Panc1 (cell line): ENCODE data around the gene SPHK2. TPM values are rescaled to one million over a fixed set of nuclear protein-coding genes. Genes with fewer than 3 reads are reported as not detected.

Experiments
- ATAC-seq: fragments of 200-7000 bp; cut with Tn5 transposase; 2 replicates; pipeline ENCODE4 v1.9.1; 2020; ENCODE audit warnings: mild to moderate bottlenecking, moderate library complexity
- BruUV-seq: library from RNA; stranded (reverse); fragments of 400-500 nt; replicated peaks from 2 replicates; lab custom pipeline; 2021; lab: Mats Ljungman, UMichigan
- CTCF ChIA-PET: fragments of 300-600 bp; sonication (Branson Sonifier 250); formaldehyde crosslinking; loops from one replicate; lab custom pipeline; 2022; ENCODE audit warnings: antibody characterized with exemption; lab: Charles Lee
- POLR2A ChIA-PET: fragments of 300-600 bp; sonication (Branson Sonifier 250); formaldehyde crosslinking; loops from one replicate; lab custom pipeline; 2022; ENCODE audit warnings: antibody characterized with exemption; lab: Charles Lee
- DNase-seq: peaks from one replicate; pipeline ENCODE4 v3.0.0-alpha.2; 2010; ENCODE audit warnings: low read depth, low spot score
- H3K27ac ChIP-seq: 2 replicates; pipeline ENCODE4 v1.5.1; 2011; ENCODE audit warnings: mild to moderate bottlenecking, low read length, inconsistent platforms
- H3K27me3 ChIP-seq: fragments of 200-500 bp; sonication (Bioruptor generic); 2 replicates; pipeline ENCODE4 v1.6.0; 2014; ENCODE audit warnings: low read length, inconsistent platforms; ENCODE audit not compliant: control insufficient read depth, insufficient read depth
- H3K36me3 ChIP-seq: fragments of 200-500 bp; sonication (Bioruptor generic); 2 replicates; pipeline ENCODE4 v1.5.1; 2014; ENCODE audit warnings: inconsistent platforms, mild to moderate bottlenecking, low read length, moderate library complexity; ENCODE audit not compliant: control insufficient read depth, insufficient read depth
- H3K4me1 ChIP-seq: 2 replicates; pipeline ENCODE4 v1.5.1; 2011; ENCODE audit warnings: inconsistent platforms, mild to moderate bottlenecking, low read length, moderate library complexity; ENCODE audit not compliant: control insufficient read depth, insufficient read depth
- H3K4me3 ChIP-seq, 2 experiments: 2 replicates each; pipeline ENCODE4 v1.5.1; 2011 to 2012; ENCODE audit warnings: low read depth in 2 of 2, low read length in 2 of 2, mild to moderate bottlenecking in 2 of 2, inconsistent platforms in 1 of 2, moderate library complexity in 1 of 2
- H3K9me3 ChIP-seq: fragments of 200-500 bp; sonication (Bioruptor generic); 2 replicates; pipeline ENCODE4 v1.5.1; 2014; ENCODE audit warnings: low read depth, mild to moderate bottlenecking, inconsistent platforms, low read length, moderate library complexity; ENCODE audit not compliant: control insufficient read depth, insufficient read depth
- POLR2AphosphoS5 ChIP-seq: IDR thresholded peaks from 2 replicates; pipeline ENCODE4 v1.6.1; 2012; ENCODE audit warnings: mild to moderate bottlenecking, low read depth, low read length, moderate library complexity
- REST ChIP-seq, 2 experiments: IDR thresholded peaks; 2 replicates each; pipeline ENCODE4 v1.6.1; 2011 to 2012; ENCODE audit warnings: low read depth in 2 of 2, control low read depth in 1 of 2, low read length in 1 of 2, mild to moderate bottlenecking in 1 of 2, moderate library complexity in 1 of 2; ENCODE audit not compliant: insufficient read depth in 1 of 2
- SIN3A ChIP-seq: IDR thresholded peaks from 2 replicates; pipeline ENCODE4 v1.6.1; 2012; ENCODE audit warnings: low read depth, mild to moderate bottlenecking, low read length, moderate library complexity, borderline replicate concordance; ENCODE audit not compliant: insufficient read depth
- TCF7L2 ChIP-seq: IDR thresholded peaks from 2 replicates; pipeline ENCODE4 v1.6.1; 2011; ENCODE audit warnings: mild to moderate bottlenecking, low read depth, low read length, inconsistent platforms
- in situ Hi-C: cut with HindIII; loops from 2 replicates; pipeline ENCODE4 v1.10.0; 2016; ENCODE audit warnings: low sequenced_read_pairs, low pct_unique_long_range_greater_than_20kb
- intact Hi-C: fragments of 100-400 bp; cut with micrococcal nuclease; formaldehyde crosslinking; loops from one replicate; pipeline ENCODE4 v1.10.0; 2022; ENCODE audit not compliant: unreplicated experiment
- total RNA-seq: library from RNA; stranded (reverse); gene quantifications from one replicate; pipeline ENCODE4 v1.2.1, GENCODE V29; 2021; ENCODE audit not compliant: unreplicated experiment
- TF ChIP-seq, protein P1 (sequence below): fragments of 450-650 bp; IDR thresholded peaks from 2 replicates; pipeline ENCODE4 v1.5.1; 2017; ENCODE audit warnings: mild to moderate bottlenecking

SPHK2 gene
- total RNA-seq, 1 experiment from 2014 or later: 19.5 TPM

DNA sequence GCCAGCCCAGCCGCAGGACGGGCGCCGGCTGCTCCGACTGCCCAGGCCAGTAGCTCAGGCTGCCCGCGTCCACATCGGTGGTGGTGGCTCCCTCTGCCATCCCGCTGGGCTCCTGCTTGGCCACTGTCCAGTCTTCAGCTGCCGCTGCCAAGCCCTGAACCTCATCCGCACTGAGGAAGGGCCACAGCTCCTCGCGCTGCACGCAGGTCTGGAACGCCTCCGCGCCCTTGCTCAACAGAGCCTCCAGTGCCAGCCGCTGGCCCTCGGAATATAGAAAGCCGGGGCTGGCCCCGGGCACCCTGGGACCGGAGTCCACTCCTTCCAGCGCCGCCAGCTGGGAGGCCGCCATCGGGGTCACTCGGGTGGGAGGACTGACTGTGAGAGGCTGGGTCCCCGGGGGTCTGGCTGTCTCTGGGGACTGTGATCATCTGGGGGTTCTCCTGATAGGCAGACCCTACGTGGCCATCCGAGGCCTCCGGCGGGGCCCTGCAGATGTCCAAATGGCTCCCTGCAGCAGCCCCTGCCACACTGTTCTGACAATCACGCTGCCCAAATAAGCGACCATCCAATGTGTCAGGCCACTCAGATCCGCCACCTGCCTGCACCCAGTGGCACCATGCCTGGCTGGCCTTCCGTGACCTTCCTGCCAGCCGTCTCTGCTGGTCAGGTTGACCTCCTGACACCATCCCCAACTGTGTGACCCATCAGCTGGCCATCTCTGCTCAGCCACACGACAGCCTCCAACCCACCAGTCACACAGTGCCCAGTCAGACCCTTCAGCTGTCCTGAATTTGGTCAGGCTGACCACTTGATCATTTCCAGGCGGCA lies 6.1 kb upstream of the SPHK2 start:
- no peak for TF ChIP-seq SIN3A
- no peak for TF ChIP-seq POLR2AphosphoS5
- no peak for TF ChIP-seq REST (IDR thresholded peaks at IDR 0.05; ENCODE audit: insufficient read depth in 1 of 2, low read depth in 2 of 2, low read length in 1 of 2)
- TF ChIP-seq, protein P1, sequence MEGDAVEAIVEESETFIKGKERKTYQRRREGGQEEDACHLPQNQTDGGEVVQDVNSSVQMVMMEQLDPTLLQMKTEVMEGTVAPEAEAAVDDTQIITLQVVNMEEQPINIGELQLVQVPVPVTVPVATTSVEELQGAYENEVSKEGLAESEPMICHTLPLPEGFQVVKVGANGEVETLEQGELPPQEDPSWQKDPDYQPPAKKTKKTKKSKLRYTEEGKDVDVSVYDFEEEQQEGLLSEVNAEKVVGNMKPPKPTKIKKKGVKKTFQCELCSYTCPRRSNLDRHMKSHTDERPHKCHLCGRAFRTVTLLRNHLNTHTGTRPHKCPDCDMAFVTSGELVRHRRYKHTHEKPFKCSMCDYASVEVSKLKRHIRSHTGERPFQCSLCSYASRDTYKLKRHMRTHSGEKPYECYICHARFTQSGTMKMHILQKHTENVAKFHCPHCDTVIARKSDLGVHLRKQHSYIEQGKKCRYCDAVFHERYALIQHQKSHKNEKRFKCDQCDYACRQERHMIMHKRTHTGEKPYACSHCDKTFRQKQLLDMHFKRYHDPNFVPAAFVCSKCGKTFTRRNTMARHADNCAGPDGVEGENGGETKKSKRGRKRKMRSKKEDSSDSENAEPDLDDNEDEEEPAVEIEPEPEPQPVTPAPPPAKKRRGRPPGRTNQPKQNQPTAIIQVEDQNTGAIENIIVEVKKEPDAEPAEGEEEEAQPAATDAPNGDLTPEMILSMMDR: no peak
- no peak for TF ChIP-seq TCF7L2
- peak; percentile 20 for ATAC-seq
- POLR2A ChIA-PET: no interaction called here
- H3K27ac ChIP-seq: no peak overlapping the region
- peaks cover 4% of the 10 kb centered on the region for H3K36me3 ChIP-seq
- no peaks in the 10 kb centered on the region for H3K27me3 ChIP-seq
- CTCF ChIA-PET: no interaction called here
- no peak for DNase-seq
- no peak overlapping the region for H3K4me3 ChIP-seq
- intact Hi-C loops: no loop called here
- peaks cover 39% of the 10 kb centered on the region for H3K4me1 ChIP-seq
- in situ Hi-C loops: no loop called here
- no peaks in the 10 kb centered on the region for H3K9me3 ChIP-seq
- no TSS peak for BruUV-seq

DNA sequence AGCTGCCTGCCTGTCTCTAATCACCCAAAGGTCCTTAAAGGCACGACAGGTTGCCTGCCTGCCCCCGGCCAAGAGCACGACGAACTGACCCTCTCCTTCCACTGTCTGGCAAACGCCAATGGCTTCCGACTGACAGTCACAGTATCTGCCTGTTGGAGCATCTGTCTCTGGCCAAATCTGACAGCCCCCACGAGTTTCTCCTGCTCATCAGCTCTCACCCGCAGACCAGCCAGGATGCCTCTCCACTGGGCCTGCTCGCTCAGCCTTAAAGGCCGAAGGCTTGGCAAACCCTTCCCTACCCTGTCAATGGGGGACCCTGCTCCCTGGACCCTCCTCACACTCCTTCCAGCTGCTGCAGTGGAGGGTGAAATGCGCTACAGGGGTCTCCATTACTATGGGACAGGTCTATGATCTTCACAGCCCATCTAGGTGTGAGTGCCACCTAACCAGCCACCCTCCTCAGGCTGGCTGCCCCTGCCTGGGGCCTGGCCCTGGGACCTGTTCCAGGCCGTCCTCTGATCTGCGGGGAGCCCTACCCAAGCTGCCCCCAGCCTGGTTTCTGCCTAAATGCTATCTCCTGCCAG lies 5.4 kb upstream of the SPHK2 start:
- no TSS peak for BruUV-seq
- in situ Hi-C loops: no loop called here
- intact Hi-C loops: no loop called here
- peaks cover 11% of the 10 kb centered on the region for H3K36me3 ChIP-seq
- POLR2A ChIA-PET: no interaction called here
- H3K4me3 ChIP-seq: no peak overlapping the region
- CTCF ChIA-PET: no interaction called here
- H3K9me3 ChIP-seq: no peaks in the 10 kb centered on the region
- 0 out of 2 replicates have a peak overlapping the region, but pooled peaks have one; percentile 23 for H3K27ac ChIP-seq
- H3K27me3 ChIP-seq: no peaks in the 10 kb centered on the region
- peaks cover 38% of the 10 kb centered on the region for H3K4me1 ChIP-seq
- ATAC-seq (peak; percentile 17; the same call in 1 of the 2 replicates), DNase-seq (no peak)
- TF ChIP-seq, protein P1: no peak
- TF ChIP-seq REST (IDR thresholded peaks at IDR 0.05; ENCODE audit: insufficient read depth in 1 of 2, low read depth in 2 of 2, low read length in 1 of 2): no peak
- no peak for TF ChIP-seq TCF7L2
- TF ChIP-seq POLR2AphosphoS5: no peak
- no peak for TF ChIP-seq SIN3A
